ENCODE measurements around the gene CAMK2A.

Gene CAMK2A

DNA sequence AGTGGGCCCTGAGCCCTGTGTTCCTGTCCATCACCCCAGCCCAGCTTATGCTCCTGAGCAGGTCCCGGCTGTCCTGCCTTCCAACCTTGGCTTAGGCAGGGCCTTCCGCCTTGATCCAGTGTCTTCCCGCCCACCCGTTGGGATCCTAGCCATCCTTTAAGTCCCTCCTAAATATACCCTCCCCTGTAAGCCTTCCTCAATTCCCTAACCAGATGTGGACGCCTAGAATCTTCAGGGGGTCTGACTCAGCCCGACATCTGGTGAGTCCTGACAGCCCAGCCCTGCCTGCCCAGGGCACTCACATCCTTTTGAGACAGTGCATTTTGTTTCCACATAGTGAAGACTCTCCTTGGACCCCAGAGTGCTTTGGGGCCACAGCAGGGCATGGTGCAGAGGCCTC, 76.0 kb downstream of the CAMK2A start:
- DNase-seq (ENCODE audit: low read depth, low spot score): peak; percentile 61

DNA sequence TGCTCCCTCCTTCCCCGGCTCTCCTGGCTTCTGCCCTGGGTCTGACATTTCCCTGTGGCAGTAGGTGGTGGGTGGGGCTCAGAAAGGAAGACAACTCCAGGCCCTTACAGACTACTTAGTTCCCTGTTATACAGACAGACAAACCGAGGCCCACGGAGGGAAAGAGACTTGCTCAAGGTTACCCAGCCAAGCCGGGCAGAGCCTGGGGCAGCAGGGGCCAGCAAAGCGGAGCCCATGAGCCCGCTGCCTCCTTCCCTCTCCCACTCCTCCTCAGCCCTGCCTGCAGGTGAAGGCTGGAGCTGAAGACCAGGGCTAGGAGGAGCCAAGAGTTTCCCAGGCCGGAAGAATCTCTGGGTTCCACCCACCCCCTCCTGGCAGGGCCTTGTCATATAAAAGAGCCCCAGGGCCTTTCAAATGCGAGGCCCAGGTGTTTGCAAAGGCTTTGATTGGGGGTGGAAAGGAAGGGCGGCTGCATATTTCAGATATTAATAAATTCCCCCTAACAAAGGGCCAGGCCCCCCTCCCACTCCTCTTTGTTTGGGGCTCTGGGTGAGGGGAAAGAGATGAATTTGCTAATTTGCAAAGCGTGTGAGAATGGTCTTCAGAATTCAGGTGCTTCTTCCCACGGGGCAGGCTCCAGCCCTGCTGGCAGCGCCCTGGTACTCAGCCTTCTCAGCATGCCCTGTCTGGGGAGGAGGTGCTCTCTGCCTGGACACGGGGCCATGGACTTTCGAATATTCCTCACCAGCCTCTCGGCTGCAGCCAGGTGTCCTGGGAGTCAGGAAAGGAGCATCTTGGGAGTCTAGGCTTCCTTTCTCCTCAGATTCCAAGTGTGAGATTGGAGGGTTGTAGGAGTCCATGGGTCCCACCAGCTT, 78.2 kb downstream of the CAMK2A start:
- no peak for DNase-seq (ENCODE audit: low read depth, low spot score)

- no peak for DNase-seq (ENCODE audit: low read depth, low spot score)
Observed at GRCh38 chr5:150210644-150211043, 78.9 kb downstream of the CAMK2A start.

DNA sequence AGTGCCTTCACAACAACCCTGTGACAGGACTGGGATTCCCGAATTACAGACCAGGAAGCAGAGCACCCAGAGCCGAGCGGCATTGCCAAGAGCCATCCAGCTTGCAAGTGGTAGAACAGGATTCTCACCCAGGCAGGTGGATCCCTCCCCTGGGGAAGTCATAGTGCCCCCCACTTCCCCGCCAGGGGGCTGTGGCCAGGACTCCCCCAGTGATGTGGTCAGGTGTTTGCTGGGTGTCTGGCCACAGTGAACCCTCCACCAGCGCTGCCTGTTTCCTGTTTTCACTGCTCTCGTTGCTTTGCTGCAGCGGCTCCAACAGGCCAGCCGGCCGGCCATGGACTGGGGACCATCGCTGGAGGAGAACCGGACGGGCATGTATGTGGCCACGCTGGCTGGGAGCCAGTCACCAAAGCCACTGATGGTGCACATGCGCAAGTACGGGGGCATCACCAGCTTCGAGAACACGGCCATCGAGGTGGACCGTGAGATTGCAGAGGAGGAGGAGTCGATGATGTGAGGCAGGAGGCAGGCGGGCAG, 80.4 kb downstream of the CAMK2A start:
- no peak for DNase-seq (ENCODE audit: low read depth, low spot score)

- DNase-seq (ENCODE audit: low read depth, low spot score): no peak
Observed at GRCh38 chr5:150208187-150209098, 81.1 kb downstream of the CAMK2A start.

DNA sequence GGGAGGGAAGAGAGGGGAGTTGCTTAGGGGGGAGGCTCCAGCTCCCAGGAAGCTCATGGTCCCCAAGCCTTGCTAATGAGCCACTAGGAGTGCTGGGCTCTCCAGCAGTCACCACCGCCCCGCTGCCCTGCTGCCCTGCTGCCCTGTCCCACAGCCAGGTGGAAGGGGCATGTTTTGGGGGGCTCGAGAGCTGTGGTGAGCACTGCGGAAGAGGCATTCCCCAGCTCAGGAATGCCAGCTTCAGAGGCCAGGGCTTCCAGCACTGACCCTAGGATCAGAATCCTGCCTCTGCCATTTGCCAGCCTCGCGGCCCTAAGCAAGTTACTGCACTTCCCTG, 82.8 kb downstream of the CAMK2A start:
- no peak for DNase-seq (ENCODE audit: low read depth, low spot score)

- no peak for DNase-seq (ENCODE audit: low read depth, low spot score)
Observed at GRCh38 chr5:150206098-150206778, 83.3 kb downstream of the CAMK2A start.

- DNase-seq (ENCODE audit: low read depth, low spot score): no peak
Observed at GRCh38 chr5:150204590-150204960, 85.0 kb downstream of the CAMK2A start.

DNA sequence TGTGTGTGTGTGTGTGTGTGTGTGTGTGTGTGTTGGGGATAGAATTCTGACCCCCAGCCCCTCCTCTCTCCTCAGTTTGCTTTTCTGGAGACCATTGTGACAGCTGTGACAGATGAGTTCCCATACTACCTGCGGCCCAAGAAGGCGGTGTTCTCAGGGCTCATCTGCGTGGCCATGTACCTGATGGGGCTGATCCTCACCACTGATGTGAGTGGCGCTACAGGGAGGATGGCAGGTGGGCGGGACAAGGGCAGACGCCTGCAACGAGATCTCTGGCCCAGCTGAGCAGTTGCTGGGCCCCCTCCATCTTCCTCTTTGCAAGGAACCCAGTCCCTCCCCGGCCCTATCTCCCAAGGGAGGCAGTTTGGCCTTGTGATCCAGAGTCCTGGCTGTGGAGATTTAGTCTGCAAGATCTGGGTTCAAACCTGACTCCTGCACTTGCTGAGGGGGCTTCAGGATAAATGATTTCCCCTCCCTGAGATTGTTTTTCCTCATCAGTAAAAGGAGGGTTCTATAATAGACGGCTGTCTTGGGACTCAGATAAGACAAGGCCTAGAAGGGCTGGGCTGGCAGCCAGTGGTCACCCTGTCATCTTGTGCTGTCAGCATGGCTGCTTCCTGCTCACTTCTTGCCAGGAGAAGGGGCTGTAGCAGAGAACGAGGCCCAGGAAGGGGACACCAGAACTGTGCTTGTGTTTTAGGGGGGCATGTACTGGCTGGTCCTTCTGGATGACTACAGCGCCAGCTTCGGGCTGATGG, 85.6 kb downstream of the CAMK2A start:
- DNase-seq (ENCODE audit: low read depth, low spot score): no peak

DNA sequence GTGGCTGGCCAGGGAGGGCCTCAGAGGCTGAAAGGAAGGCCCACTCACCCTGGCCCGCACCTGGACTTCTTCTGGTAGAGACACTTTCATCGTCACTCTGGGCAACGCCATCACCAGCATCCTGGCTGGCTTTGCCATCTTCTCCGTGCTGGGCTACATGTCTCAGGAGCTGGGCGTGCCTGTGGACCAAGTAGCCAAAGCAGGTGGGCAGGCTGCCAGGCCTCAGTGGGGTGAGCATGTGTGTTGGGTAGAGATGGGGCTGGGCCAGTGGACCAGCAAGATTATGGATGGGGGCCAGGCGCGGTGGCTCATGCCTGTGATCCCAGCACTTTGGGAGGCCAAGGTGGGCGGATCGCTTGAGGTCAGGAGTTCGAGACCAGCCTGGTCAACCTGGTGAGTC, 87.1 kb downstream of the CAMK2A start:
- DNase-seq (ENCODE audit: low read depth, low spot score): no peak

DNA sequence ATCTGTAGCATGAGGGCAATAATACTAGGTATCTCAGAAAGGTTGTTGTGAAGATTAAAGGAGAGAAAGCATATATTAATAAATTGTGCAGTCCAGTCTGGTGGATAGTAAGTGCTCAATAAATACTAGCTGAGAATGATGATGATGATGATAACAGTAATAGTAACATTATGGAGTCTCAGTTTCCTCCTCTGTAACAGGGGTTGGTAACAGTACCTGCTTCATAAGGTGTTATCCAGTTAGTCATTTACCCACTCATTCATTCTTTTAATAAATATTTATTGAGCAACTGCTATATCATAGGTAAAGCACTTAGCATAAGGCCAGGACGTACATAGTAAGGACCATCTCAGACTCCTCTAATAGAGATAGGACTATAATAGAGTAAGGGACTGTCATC, 92.1 kb downstream of the CAMK2A start:
- no peak for DNase-seq (ENCODE audit: low read depth, low spot score)

- no peak for DNase-seq (ENCODE audit: low read depth, low spot score)
Observed at GRCh38 chr5:150196986-150197385, 92.6 kb downstream of the CAMK2A start.

DNA sequence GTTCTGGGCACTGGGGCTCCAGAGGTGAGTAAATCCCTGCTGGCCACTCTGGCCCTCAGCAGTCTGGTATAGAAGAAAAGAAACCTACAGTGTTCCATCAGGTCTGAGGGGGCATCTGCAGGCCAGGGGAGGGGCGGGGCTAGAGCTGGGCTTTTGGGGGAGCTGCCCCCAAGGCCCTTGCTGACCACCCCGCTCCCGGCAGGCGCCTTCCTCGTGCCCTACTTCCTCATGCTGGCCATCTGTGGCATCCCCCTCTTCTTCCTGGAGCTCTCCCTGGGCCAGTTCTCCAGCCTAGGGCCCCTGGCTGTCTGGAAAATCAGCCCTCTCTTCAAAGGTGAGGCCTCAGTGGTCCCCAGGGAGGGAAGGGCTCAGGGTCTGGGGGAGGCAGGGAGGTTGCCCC, 93.1 kb downstream of the CAMK2A start:
- DNase-seq (ENCODE audit: low read depth, low spot score): no peak

GRCh38 chr5:150195736-150196485, 93.7 kb downstream of the CAMK2A start:
- DNase-seq (ENCODE audit: low read depth, low spot score): no peak

GRCh38 chr5:150192462-150192861, 97.1 kb downstream of the CAMK2A start:
- DNase-seq (ENCODE audit: low read depth, low spot score): no peak

- no peak for DNase-seq (ENCODE audit: low read depth, low spot score)
Observed at GRCh38 chr5:150190987-150191386, 98.6 kb downstream of the CAMK2A start.

- DNase-seq (ENCODE audit: low read depth, low spot score): no peak
Observed at GRCh38 chr5:150190503-150190979, 99.0 kb downstream of the CAMK2A start.

DNA sequence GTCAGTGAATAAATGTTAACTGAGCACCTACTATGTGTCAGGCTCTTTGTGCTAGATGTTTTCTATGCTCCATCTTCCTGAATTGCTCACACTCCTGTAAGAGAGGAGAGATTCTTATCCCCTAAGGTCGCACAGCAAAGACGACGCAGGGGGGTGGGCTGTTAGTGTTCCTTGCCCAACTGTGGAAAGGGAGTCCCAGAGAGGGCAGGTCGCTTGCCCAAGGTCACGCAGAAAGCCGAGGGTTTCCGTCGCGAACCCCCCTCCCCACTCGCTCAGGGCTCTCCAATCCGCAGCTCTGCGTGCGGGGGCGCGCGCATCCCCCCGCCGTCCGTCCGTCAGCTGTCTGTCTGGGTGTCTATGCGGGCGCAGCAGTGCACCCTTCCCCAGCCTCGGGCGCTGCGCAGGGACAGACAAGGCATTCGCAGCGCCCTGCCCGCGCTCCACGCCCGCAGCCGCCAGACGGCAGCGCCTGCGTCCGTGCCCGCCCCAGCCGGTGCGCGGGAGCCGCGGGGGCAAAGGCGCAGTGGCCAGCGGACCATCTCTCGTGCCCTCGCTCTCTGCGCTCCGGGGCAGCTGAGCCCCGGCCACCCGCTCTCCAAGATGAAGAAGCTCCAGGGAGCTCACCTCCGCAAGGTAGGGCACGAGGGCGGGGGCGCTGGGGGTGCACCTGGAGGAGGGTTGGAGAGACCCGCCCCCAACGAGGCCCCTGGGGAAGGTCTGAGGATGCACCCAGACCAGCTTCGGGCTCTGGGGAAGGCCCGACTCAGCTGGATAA, 99.7 kb downstream of the CAMK2A start, which contains the start of gene SLC6A7:
Gene SLC6A7, plus strand, starts transcription at position 335 of the 775 bp plus-strand sequence. Its CDS starts 266 bp downstream, at position 601.
- no peak for DNase-seq (ENCODE audit: low read depth, low spot score)

GRCh38 chr5:150189326-150189725, 100.2 kb downstream of the CAMK2A start:
- no peak for DNase-seq (ENCODE audit: low read depth, low spot score)

Measured in brain pericyte (primary cell).